Keratinocyte (primary cell): ENCODE measurements around the gene TRAPPC2L. TPM values are rescaled to one million over a fixed set of nuclear protein-coding genes. Genes with fewer than 3 reads are reported as not detected.

ENCODE experiments used
- DNase-seq: peaks from one replicate; pipeline ENCODE4 v3.0.0-alpha.2; 2011; ENCODE audit warnings: low read depth, missing footprints, low spot score
- FAIRE-seq: peaks from 2 replicates; lab custom pipeline; 2011; peaks lifted over from hg19 to GRCh38; lab: Jason Lieb, UNC
- H2AFZ ChIP-seq: 2 replicates; pipeline ENCODE4 v1.6.0; 2012; ENCODE audit warnings: low read length, control low read depth, inconsistent platforms; ENCODE audit not compliant: control insufficient read depth
- H3K27ac ChIP-seq: 2 replicates; pipeline ENCODE4 v1.5.1; 2011; ENCODE audit warnings: low read length; ENCODE audit not compliant: control insufficient read depth, insufficient read depth
- H3K27me3 ChIP-seq: 3 replicates; pipeline ENCODE4 v1.6.0; 2011; ENCODE audit warnings: low read length; ENCODE audit not compliant: control insufficient read depth, insufficient read depth; ENCODE audit errors: extremely low read depth
- H3K36me3 ChIP-seq, 2 experiments: 2 replicates in 1 of 2; 3 replicates in 1 of 2; pipeline ENCODE4 v1.5.1; 2011; ENCODE audit warnings: low read length in 2 of 2, mild to moderate bottlenecking in 1 of 2; ENCODE audit not compliant: control insufficient read depth in 2 of 2, insufficient read depth in 2 of 2; ENCODE audit errors: extremely low read depth in 1 of 2
- H3K4me1 ChIP-seq: 3 replicates; pipeline ENCODE4 v1.5.1; 2011; ENCODE audit warnings: low read length; ENCODE audit not compliant: control insufficient read depth, insufficient read depth; ENCODE audit errors: extremely low read depth
- H3K4me2 ChIP-seq: 3 replicates; pipeline ENCODE4 v1.6.0; 2011; ENCODE audit warnings: low read depth, low read length; ENCODE audit not compliant: control insufficient read depth, insufficient read depth; ENCODE audit errors: extremely low read depth
- H3K4me3 ChIP-seq, 3 experiments: fragments of 200-600 bp in 1 of 3; sonication (generic) in 1 of 3; 2 replicates in 2 of 3; 3 replicates in 1 of 3; pipeline ENCODE4 v1.5.1; 2011 to 2016; ENCODE audit warnings: low read length in 3 of 3, mild to moderate bottlenecking in 3 of 3, control low read depth in 2 of 3, inconsistent platforms in 1 of 3, low read depth in 1 of 3, mixed read lengths in 1 of 3, mixed run types in 1 of 3, moderate library complexity in 1 of 3; ENCODE audit not compliant: control insufficient read depth in 2 of 3, insufficient read depth in 2 of 3; ENCODE audit errors: extremely low read depth in 1 of 3
- H3K79me2 ChIP-seq: 2 replicates; pipeline ENCODE4 v1.6.0; 2012; ENCODE audit warnings: low read length; ENCODE audit not compliant: control insufficient read depth, insufficient read depth
- H3K9ac ChIP-seq: 3 replicates; pipeline ENCODE4 v1.6.0; 2011; ENCODE audit warnings: low read length; ENCODE audit not compliant: control insufficient read depth, insufficient read depth; ENCODE audit errors: extremely low read depth
- H3K9me1 ChIP-seq: 3 replicates; pipeline ENCODE4 v1.6.0; 2011; ENCODE audit warnings: low read length; ENCODE audit not compliant: control insufficient read depth, insufficient read depth; ENCODE audit errors: extremely low read depth
- H3K9me3 ChIP-seq: 2 replicates; pipeline ENCODE4 v1.5.1; 2012; ENCODE audit warnings: low read depth, low read length; ENCODE audit not compliant: control insufficient read depth
- H4K20me1 ChIP-seq: 3 replicates; pipeline ENCODE4 v1.6.0; 2011; ENCODE audit warnings: low read length; ENCODE audit not compliant: control insufficient read depth, insufficient read depth; ENCODE audit errors: extremely low read depth
- EZH2 ChIP-seq: IDR thresholded peaks from one replicate; pipeline ENCODE4 v1.6.1; 2012; ENCODE audit warnings: inconsistent platforms, mild to moderate bottlenecking, low read length, moderate library complexity
- dilution Hi-C: fragments of 300-500 bp; cut with MboI; formaldehyde crosslinking; loops from one replicate; pipeline ENCODE4 v1.7.0; 2020; ENCODE audit warnings: low sequenced_read_pairs; ENCODE audit not compliant: extremely low pct_ligation_motif_present
- polyA plus RNA-seq, 5 experiments: library from polyadenylated mRNA; depleted of rRNA in 3 of 5; stranded (reverse) in 3 of 5; stranded (forward) in 1 of 5; unstranded in 1 of 5; fragments of >200 nt; gene quantifications; 1 replicate in 1 of 5; 2 replicates in 3 of 5; 3 replicates in 1 of 5; pipeline versions ENCODE4 v1.2.1 to v1.2.3, GENCODE V29; 2011 to 2012; ENCODE audit warnings: missing spikeins in 2 of 5, low read depth in 1 of 5, low replicate concordance in 1 of 5
- TF ChIP-seq, protein P1 (sequence below), 3 experiments: IDR thresholded peaks in 1 of 3; conservative IDR thresholded peaks in 1 of 3; optimal IDR thresholded peaks in 1 of 3; 2 replicates in 2 of 3; 3 replicates in 1 of 3; pipeline versions ENCODE3 to v1.5.1; 2011; ENCODE audit warnings: low read length in 3 of 3, mild to moderate bottlenecking in 3 of 3, moderate library complexity in 2 of 3, control low read depth in 1 of 3, inconsistent platforms in 1 of 3; ENCODE audit not compliant: insufficient read depth in 2 of 3; ENCODE audit errors: extremely low read depth in 1 of 3

The TRAPPC2L gene
- polyA plus RNA-seq, 1 donor (not counting 4 experiments of a cell fraction or from before 2014, with no cell fraction given): 139 TPM

DNA sequence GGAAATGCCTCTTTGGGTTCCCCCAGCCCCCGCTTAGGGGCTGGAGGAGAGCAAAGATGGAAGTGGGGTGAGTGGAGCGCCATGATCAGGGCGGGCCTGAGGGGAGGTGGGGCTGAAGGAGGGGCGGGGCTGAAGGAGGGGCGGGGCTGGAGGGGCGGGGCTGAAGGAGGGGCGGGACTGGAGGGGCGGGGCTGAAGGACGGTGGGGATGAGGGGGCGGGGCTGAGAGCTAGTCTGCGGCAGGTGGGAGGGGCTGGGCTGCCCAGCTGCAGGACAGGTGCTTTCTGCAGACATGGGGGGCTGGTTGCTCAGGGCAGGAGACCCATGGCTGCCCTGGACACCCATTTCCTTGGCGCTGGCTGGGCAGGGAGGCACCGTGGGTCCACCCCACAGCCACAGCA lies 48.6 kb downstream of the TRAPPC2L start:
- Histone ChIP-seq H4K20me1 (no peaks in the 10 kb centered on the region), H3K9me1 (no peaks in the 10 kb centered on the region), H3K36me3 (no peaks in the 10 kb centered on the region), H2AFZ (no peak overlapping the region), H3K4me1 (peaks cover 15% of the 10 kb centered on the region), H3K27me3 (peaks cover 21% of the 10 kb centered on the region), H3K4me2 (peak overlapping the region; percentile 41), H3K27ac (no peak overlapping the region), H3K9ac (no peak overlapping the region), H3K4me3 (no peak overlapping the region), H3K9me3 (no peaks in the 10 kb centered on the region), H3K79me2 (no peaks in the 10 kb centered on the region)
- dilution Hi-C loops: no loop called here
- DNase-seq (no peak), FAIRE-seq (no peak)
- TF ChIP-seq, protein P1, sequence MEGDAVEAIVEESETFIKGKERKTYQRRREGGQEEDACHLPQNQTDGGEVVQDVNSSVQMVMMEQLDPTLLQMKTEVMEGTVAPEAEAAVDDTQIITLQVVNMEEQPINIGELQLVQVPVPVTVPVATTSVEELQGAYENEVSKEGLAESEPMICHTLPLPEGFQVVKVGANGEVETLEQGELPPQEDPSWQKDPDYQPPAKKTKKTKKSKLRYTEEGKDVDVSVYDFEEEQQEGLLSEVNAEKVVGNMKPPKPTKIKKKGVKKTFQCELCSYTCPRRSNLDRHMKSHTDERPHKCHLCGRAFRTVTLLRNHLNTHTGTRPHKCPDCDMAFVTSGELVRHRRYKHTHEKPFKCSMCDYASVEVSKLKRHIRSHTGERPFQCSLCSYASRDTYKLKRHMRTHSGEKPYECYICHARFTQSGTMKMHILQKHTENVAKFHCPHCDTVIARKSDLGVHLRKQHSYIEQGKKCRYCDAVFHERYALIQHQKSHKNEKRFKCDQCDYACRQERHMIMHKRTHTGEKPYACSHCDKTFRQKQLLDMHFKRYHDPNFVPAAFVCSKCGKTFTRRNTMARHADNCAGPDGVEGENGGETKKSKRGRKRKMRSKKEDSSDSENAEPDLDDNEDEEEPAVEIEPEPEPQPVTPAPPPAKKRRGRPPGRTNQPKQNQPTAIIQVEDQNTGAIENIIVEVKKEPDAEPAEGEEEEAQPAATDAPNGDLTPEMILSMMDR (optimal IDR thresholded peaks at IDR 0.05 in 1 of 3, IDR thresholded peaks at IDR 0.05 in 1 of 3, conservative IDR thresholded peaks at IDR 0.05 in 1 of 3; ENCODE audit: extremely low read depth in 1 of 3, insufficient read depth in 2 of 3, low read length in 3 of 3): no peak
- TF ChIP-seq EZH2: no peak

DNA sequence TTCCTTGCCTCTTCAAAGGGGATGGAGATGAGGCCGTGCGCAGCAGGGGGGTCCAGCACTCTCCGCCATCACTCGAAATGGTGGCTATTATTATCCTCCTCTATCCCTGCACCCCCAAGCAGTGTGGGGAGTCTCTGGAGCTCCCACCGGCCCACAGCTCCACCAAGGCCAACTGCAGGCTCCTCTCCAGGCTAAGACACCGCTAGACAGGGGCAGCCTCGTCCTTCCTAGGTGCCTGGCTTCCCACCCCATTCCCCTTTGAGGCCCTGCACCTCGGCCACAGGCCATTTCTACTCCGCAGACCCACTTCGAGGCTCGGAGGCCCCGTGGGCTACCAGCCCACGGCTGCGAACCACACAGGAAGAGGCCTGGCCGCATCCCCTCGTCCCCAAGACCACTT lies 49.1 kb downstream of the TRAPPC2L start:
- peaks cover 19% of the 10 kb centered on the region for H3K27me3 ChIP-seq
- dilution Hi-C loops: no loop called here
- no peak for FAIRE-seq

More for the DNA sequence above, 49.1 kb downstream of the TRAPPC2L start:
- DNase-seq: no peak
- Histone ChIP-seq H3K9ac (no peak overlapping the region), H3K4me2 (no peak overlapping the region), H3K4me1 (peaks cover 15% of the 10 kb centered on the region), H4K20me1 (no peaks in the 10 kb centered on the region), H3K36me3 (no peaks in the 10 kb centered on the region), H3K79me2 (no peaks in the 10 kb centered on the region), H3K9me3 (no peaks in the 10 kb centered on the region), H3K4me3 (no peak overlapping the region), H2AFZ (no peak overlapping the region), H3K27ac (no peak overlapping the region), H3K9me1 (no peaks in the 10 kb centered on the region)
- TF ChIP-seq, protein P1 (optimal IDR thresholded peaks at IDR 0.05 in 1 of 3, IDR thresholded peaks at IDR 0.05 in 1 of 3, conservative IDR thresholded peaks at IDR 0.05 in 1 of 3; ENCODE audit: extremely low read depth in 1 of 3, insufficient read depth in 2 of 3, low read length in 3 of 3): no peak
- no peak for TF ChIP-seq EZH2
